AG04449 (cell line): Measurements from ENCODE around the gene TMEM204.

Source experiments
- CTCF ChIA-PET: fragments of 350-600 bp; formaldehyde crosslinking; extraction: SDS; loops from one replicate; lab custom pipeline; 2021; ENCODE audit warnings: antibody characterized with exemption; lab: Yijun Ruan, JAX
- POLR2A ChIA-PET: fragments of 400-600, 350-600 bp; formaldehyde crosslinking; extraction: SDS; loops from one replicate; lab custom pipeline; 2020; ENCODE audit warnings: antibody characterized with exemption, inconsistent platforms; lab: Yijun Ruan, JAX
- DNase-seq: peaks from one replicate; pipeline ENCODE4 v3.0.0-alpha.2; 2010; ENCODE audit warnings: low read depth, low spot score
- H3K4me3 ChIP-seq: 2 replicates; pipeline ENCODE4 v1.5.1; 2011; ENCODE audit warnings: low read depth, mild to moderate bottlenecking, control low read depth, low read length
- TF ChIP-seq, protein P1 (sequence below): IDR thresholded peaks from one replicate; pipeline ENCODE4 v1.5.1; 2011; ENCODE audit warnings: mild to moderate bottlenecking, moderate library complexity, low read length, control low read depth, inconsistent platforms; ENCODE audit not compliant: insufficient read depth; ENCODE audit errors: missing control alignments

TMEM204 gene

GRCh38 chr16:1554826-1555445 lies 21.5 kb downstream of the TMEM204 start:
- H3K4me3 ChIP-seq, result no peak overlapping the region
- no peak for DNase-seq

DNA sequence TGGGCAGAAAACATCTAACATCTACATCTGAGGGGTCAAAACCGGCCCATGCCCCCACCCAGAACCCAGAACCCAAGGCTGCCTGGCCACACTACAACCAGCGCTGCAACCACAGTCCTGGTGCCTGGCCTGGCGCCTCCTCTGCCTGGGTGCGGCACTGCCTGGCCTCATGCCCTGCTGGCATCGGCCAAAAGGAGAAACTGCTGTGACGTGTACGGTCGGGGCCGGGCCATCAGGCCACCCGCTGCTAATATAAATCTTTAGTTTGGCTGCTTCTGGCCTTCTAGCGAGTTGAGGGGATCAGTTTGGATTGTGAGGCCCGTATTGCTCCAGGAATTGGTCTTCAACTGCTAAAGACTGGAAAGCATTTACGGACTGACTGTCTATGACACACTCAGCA lies 22.8 kb downstream of the TMEM204 start:
- no peak overlapping the region for H3K4me3 ChIP-seq
- no peak for DNase-seq
- POLR2A ChIA-PET, result no interaction called here
- TF ChIP-seq, protein P1, sequence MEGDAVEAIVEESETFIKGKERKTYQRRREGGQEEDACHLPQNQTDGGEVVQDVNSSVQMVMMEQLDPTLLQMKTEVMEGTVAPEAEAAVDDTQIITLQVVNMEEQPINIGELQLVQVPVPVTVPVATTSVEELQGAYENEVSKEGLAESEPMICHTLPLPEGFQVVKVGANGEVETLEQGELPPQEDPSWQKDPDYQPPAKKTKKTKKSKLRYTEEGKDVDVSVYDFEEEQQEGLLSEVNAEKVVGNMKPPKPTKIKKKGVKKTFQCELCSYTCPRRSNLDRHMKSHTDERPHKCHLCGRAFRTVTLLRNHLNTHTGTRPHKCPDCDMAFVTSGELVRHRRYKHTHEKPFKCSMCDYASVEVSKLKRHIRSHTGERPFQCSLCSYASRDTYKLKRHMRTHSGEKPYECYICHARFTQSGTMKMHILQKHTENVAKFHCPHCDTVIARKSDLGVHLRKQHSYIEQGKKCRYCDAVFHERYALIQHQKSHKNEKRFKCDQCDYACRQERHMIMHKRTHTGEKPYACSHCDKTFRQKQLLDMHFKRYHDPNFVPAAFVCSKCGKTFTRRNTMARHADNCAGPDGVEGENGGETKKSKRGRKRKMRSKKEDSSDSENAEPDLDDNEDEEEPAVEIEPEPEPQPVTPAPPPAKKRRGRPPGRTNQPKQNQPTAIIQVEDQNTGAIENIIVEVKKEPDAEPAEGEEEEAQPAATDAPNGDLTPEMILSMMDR, result no peak
- CTCF ChIA-PET, result no interaction called here

More at GRCh38 chr16:1554826-1555445, 21.5 kb downstream of the TMEM204 start:
- ChIA-PET CTCF (no interaction called here), POLR2A (no interaction called here)
- TF ChIP-seq, protein P1, result no peak

DNA sequence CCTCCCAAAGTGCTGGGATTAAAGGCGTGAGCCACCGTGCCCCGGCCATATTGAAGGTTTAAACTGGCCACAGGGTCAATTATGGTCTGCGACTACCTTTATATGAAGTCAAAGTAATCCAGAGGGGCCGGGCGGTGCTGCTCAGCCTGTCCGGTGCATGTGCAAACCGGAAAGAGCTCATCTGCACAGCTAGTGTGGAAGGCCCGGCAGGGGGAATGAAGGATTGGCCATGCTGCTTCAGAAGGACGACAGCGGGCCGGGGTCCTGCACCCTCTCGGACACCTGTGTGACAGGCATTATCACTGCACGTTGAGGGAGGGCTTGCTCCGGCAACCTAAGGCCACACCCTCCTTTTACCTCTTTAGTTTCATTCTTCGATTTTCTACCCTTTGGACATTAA lies 23.6 kb downstream of the TMEM204 start:
- ChIA-PET POLR2A (no interaction called here), CTCF (no interaction called here)
- TF ChIP-seq, protein P1, result no peak
- H3K4me3 ChIP-seq, result no peak overlapping the region
- no peak for DNase-seq

- ChIA-PET CTCF (no interaction called here), POLR2A (no interaction called here)
- no peak for DNase-seq
- H3K4me3 ChIP-seq, result no peak overlapping the region
- TF ChIP-seq, protein P1, result no peak
These were observed 24.1 kb downstream of the TMEM204 start for GRCh38 chr16:1557576-1557975.

GRCh38 chr16:1559446-1559975 lies 26.0 kb downstream of the TMEM204 start:
- ChIA-PET POLR2A (no interaction called here), CTCF (no interaction called here)
- no peak for DNase-seq
- H3K4me3 ChIP-seq, result no peak overlapping the region
- TF ChIP-seq, protein P1, result no peak

- CTCF ChIA-PET, result no interaction called here
- TF ChIP-seq, protein P1, result no peak
- DNase-seq, result no peak
- no peak overlapping the region for H3K4me3 ChIP-seq
- POLR2A ChIA-PET, result no interaction called here
These were observed 26.7 kb downstream of the TMEM204 start for GRCh38 chr16:1560153-1560552.
